GM08714 (cell line): Measurements from ENCODE around the gene GAGE12J.
"Not testable (repeated sequence)": the region's sequence is repeated elsewhere in the genome, so short reads cannot be mapped to it uniquely, and the experiment has no call there.

ENCODE experiments used
- H3K4me3 ChIP-seq: fragments of 200-500 bp; sonication (Bioruptor generic); 2 replicates; pipeline ENCODE4 v1.5.1; 2014; ENCODE audit warnings: mild to moderate bottlenecking, low read length, inconsistent platforms
- ZNF274 ChIP-seq: IDR thresholded peaks from 2 replicates; pipeline ENCODE4 v1.6.1; 2012; ENCODE audit warnings: mild to moderate bottlenecking, low read depth, low read length

Gene GAGE12J

DNA sequence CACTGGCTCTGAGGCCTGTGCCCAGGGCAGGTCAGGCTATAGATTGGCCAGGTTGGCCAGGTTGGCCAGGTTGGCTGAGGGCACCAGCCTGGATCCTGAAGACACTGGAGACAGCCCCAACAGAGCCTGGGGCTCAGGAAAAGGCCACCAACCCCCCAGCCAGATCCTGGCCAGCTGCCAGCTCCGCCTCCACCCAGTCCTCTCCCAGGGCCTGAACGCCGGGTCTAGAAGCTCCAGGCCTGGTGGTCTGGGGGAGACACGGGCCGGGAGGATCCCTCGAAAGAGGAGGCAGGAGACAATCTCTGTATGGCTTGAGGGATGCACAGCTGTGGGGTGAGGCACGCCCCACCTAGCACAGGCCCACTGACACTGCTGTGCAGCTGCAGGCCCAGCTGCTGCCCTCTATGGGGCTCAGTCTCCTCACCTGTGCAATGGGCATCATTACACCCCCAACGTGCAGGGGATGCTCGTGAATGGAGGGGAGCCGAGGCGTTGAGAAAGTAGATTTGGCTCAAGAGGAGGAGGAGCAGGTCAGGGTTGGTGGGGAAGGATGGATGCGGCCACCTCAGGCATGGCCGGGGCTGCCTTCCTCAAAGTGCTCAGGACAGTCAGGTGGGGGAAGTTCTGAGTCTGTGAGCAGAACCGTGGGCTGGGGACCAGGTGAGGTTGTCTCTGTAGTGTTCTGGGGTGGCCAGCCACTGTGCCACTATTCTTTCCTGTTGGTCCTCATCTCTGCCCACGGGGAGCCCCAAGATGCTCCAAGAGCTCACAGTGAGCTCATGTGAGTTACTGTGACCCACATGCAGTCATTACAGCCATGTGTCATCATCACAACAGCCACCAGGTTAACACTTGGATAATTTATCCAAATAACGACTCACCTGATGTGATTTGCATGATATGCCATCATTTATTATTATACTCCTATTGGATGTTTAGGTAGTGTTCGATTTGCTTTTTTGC lies 29.2 kb upstream of the GAGE12J start:
- TF ChIP-seq ZNF274 = no peak
- no peak overlapping the region for H3K4me3 ChIP-seq

DNA sequence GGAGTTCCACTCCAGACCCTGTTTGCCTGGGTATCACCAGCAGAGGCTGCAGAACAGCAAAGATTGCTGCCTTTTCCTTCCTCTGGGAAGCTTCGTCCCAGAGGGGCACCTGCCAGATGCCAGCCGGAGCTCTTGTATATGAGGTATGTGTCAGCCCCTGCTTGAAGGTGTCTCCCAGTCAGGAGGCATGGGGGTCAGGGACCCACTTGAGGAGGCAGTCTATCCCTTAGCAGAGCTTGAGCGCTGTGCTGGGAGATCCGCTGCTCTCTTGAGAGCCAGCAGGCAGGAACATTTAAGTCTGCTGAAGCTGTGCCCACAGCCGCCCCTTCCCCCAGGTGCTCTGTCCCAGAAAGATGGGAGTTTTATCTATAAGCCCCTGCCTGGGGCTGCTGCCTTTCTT lies 22.5 kb upstream of the GAGE12J start:
- not testable (repeated sequence) for H3K4me3 ChIP-seq

DNA sequence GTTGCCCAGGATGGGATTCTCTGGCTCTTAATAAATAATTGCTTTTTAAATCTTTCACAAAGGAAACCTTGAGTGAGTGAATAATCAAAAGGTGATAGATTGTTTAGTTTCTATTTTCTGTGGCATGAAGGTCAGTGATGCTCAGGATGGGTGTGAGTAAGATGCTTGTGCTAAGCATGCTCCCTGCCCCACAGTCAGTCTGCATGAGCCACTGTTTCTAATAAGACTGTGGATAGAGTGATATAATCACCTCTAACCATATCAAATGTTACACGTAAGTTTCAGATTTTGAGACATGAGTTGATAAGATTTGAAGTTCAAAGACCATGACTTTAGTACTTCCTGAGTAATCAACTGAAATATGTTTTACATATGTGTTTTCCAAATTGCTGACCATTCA lies 21.1 kb upstream of the GAGE12J start:
- TF ChIP-seq ZNF274 = no peak
- H3K4me3 ChIP-seq = no peak overlapping the region

DNA sequence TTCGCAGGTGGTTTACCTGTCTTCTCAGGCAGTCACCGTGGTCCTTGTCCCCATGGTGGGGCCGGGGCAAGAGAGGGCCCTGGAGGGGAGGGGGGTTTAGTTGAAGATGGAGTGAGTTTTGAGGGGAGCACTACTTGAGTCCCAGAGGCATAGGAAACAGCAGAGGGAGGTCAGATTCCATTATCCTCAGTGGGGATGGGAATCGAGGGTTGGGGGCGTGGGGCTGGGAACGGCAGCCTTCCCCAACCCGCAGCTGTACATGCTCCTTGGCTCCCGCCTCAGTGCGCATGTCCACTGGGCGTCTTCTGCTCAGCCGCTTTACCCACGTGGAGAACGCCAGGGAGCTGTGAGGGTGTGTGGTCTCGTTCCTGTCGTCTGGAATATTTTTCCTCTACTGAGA lies 18.5 kb upstream of the GAGE12J start, which contains the start of gene GAGE10:
Gene GAGE10 (plus strand): TSS at position 301 of the 400 bp plus-strand sequence. CDS start 1,214 bp downstream, outside the sequence.
- no peak within 1 kb of the TSS for H3K4me3 ChIP-seq
- no peak for TF ChIP-seq ZNF274

DNA sequence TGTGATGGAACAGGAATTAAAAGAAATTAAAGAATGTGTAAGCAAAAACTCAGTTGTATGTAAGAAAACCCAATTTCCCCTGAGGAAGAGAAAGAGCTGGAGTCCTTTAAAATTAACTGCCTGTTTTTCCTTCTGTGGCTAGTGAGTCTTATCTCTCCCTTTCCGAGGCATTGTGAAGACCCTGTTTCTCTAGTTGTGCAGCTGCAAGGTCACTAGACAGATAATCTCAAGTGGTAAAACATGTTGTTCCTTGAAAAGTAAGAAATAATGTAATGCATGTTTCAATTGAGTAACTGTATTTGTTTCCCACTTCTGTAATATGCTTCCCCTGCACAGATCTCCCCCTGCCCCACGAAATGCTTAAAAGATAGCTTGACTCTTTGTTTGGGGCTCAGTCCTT lies 14.1 kb upstream of the GAGE12J start:
- H3K4me3 ChIP-seq = not testable (repeated sequence)

DNA sequence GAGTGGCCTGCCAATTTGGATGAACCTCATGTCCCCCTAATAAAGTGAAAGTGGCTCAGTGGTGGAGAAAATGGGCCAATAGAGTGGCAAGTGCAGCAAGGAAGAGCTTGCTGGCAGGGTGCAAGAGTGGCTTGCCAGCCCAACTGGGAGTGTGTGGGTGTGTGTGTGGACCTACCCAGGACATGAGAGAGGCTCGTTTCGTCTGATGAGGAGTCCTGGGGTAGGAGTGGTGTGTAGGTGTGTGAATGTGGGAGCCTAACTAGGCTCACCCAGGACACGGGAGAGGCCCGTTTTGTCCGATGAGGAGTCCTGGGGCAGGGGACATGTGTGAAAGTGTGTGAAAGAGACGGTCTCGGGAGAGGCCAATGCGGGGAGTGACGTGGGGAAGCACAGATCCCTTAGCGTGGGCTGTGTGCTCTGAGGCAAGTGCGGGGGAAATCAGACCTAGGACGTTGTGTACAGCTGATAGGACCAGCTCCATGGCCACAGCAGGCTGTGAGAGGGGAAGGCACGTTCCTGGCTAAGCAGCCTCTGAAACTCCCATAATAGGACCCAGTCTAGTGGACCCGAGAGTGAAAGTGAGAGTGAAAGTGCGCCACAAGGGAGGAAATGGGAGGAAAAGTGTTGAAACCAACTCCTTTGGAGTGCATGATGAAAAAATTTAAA lies 13.1 kb upstream of the GAGE12J start:
- TF ChIP-seq ZNF274 = no peak
- no peak overlapping the region; the same call in 1 of the 2 replicates for H3K4me3 ChIP-seq

DNA sequence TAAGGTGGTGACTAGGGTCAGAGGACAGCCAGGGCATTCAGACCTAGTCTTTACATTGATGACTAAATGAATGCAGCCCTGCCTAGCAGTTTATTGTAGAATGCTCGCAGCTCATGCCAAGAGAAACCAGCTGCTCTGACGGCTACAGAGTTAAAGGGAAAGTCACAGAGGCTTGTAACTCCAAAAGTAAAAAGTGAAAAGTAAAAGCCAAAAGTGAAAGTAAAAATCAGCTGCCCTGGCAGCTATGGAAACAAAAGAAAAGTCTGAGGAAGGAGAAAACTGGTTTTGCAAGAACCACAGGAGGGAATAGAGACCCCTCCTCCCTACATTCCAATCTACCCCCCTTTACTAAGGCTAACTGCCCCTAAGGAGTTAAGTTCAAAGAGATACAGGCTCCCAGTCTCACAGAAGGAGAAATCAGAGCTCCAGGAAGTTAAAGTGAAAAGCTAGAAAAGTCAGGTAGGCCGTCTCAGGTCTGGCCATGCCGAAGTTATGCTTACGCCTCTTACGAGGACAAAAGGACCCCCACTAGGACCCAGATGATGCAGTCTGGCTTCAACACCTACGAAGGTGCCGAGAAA lies 12.3 kb upstream of the GAGE12J start:
- TF ChIP-seq ZNF274 = no peak
- H3K4me3 ChIP-seq = no peak overlapping the region; the same call in 1 of the 2 replicates

DNA sequence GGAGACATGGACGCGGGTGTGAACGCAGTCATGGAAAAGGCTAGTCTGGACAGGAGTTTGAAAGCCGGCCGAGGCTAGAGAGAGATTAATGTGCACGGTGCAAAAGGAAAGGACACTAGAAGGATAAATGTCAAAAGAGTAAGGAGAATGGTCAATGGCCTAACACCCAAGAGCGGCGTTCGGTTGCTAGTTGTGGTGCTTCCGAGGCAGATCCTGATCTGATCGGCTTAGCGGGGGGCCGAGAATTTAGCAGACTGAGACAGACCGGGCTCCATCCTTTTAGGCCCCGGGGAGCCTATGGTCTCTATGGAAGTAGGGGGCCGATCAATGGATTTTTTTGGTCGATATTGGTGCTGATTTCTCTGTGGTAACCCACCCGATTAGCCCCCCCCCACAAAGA lies 11.5 kb upstream of the GAGE12J start:
- no peak for TF ChIP-seq ZNF274
- no peak overlapping the region for H3K4me3 ChIP-seq

DNA sequence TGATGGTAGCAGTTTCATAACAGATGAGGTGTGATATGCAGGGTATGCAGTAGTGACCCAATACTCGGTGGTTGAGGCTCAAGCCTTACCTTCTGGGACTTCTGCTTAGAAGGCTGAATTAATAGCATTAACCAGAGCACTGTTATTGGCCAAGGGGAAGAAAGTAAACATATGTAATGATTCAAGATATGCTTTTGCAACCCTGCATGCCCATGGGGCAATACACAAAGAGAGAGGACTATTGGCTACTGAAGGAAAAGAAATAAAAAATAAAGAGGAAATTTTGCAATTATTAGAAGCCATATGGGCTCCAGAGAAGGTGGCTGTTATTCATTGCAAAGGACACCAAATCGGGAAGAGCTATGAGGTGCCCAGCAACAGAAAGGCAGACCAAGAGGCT lies 9.7 kb upstream of the GAGE12J start:
- no peak overlapping the region for H3K4me3 ChIP-seq
- no peak for TF ChIP-seq ZNF274

DNA sequence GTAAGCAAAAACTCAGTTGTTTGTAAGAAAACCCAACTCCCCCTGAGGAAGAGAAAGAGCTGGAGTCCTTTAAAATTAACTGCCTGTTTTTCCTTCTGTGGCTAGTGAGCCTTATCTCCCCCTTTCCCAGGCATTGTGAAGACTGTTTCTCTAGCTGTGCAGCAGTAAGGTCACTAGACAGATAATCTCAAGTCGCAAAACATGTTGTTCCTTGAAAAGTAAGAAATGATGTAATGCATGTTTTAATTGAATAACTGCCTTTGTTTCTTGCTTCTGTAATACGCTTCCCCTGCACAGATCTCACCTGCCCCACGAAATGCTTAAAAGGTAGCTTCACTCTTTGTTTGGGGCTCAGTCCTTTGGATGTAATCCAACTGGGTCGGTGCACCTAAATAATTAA lies 5.8 kb upstream of the GAGE12J start:
- TF ChIP-seq ZNF274 = no peak
- no peak overlapping the region for H3K4me3 ChIP-seq

DNA sequence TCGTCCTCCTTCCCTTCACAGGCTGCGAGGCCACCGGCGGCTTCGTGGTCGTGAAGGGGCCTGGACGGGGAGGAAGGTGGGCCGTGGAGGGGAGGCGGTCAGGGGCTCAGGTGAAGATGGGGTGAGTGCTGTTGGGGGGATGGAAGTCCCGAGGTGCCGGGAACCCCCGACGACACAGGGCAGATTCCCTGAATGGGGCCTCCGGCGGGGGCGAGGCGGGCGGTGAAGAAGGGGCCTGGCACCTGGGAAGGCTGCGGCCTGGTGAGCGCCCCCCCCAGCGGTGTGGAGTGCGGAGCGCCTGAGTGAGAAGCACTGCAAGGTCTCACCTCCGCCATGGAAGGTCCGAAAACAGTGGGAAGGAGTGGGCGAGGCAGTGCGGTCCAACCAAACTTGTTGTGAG lies 429 bp downstream of the GAGE12J start:
- not testable (repeated sequence) for H3K4me3 ChIP-seq

DNA sequence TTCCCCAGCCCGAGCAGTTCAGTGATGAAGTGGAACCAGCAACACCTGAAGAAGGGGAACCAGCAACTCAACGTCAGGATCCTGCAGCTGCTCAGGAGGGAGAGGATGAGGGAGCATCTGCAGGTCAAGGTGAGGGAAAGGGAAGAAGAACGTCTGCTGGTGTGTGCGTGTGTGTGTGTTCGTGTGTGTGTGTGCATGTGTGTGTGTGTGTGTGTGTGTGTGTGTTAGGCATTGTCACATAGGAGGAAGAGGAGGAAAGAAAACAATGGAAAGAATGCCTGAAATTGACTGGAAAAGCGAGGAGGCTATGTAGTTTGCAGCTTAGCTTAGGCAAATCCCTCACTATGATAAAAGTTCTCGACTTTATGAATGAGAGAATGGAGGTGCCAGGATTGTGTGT lies 1.9 kb downstream of the GAGE12J start:
- H3K4me3 ChIP-seq = not testable (repeated sequence)

DNA sequence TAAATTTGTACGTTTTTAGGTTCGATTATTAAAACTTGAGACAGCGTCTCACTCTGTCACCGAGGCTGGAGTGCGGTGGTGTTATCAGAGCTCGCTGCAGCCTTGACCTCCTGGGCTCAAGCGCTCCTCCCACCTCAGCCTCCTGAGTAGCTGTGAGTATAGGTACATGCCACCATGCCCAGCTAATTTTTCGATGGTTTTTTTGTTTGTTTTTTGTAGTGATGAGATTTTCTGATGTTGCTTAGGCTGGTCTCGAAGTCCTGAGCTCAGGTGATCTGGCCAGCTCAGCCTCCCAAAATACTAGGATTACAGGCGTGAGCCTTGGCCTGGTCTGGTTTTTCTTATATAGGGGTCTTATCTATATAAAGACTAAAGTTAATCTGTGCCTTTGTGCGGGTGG lies 8.6 kb downstream of the GAGE12J start:
- not testable (repeated sequence) for H3K4me3 ChIP-seq

DNA sequence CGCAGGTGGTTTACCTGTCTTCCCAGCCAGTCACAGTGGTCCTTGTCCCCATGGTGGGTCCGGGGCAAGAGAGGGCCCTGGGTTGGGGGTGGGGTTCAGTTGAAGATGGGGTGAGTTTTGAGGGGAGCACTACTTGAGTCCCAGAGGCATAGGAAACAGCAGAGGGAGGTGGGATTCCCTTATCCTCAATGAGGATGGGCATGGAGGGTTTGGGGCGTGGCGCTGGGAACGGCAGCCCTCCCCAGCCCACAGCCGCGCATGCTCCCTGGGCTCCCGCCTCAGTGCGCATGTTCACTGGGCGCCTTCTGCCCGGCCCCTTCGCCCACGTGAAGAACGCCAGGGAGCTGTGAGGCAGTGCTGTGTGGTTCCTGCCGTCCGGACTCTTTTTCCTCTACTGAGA lies 9.4 kb downstream of the GAGE12J start, which contains the start of gene GAGE13:
Gene GAGE13 (plus strand): TSS at position 301 of the 400 bp plus-strand sequence. CDS start 1,156 bp downstream, outside the sequence.
- H3K4me3 ChIP-seq = not testable (repeated sequence)

DNA sequence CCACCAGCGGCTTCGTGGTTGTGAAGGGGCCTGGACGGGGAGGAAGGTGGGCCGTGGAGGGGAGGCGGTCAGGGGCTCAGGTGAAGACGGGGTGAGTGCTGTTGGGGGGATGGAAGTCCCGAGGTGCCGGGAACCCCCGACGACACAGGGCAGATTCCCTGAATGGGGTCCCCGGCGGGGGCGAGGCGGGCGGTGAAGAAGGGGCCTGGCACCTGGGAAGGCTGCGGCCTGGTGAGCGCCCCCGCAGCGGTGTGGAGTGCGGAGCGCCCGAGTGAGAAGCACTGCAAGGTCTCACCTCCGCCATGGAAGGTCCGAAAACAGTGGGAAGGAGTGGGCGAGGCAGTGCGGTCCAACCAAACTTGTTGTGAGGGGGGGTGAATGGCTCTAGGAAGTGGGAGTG lies 10.0 kb downstream of the GAGE12J start:
- not testable (repeated sequence) for H3K4me3 ChIP-seq

DNA sequence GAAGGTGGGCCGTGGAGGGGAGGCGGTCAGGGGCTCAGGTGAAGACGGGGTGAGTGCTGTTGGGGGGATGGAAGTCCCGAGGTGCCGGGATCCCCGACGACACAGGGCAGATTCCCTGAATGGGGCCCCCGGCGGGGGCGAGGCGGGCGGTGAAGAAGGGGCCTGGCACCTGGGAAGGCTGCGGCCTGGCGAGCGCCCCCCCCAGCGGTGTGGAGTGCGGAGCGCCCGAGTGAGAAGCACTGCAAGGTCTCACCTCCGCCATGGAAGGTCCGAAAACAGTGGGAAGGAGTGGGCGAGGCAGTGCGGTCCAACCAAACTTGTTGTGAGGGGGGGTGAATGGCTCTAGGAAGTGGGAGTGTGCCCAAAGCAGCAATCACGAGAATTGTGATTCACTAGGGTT lies 19.6 kb downstream of the GAGE12J start:
- not testable (repeated sequence) for H3K4me3 ChIP-seq

DNA sequence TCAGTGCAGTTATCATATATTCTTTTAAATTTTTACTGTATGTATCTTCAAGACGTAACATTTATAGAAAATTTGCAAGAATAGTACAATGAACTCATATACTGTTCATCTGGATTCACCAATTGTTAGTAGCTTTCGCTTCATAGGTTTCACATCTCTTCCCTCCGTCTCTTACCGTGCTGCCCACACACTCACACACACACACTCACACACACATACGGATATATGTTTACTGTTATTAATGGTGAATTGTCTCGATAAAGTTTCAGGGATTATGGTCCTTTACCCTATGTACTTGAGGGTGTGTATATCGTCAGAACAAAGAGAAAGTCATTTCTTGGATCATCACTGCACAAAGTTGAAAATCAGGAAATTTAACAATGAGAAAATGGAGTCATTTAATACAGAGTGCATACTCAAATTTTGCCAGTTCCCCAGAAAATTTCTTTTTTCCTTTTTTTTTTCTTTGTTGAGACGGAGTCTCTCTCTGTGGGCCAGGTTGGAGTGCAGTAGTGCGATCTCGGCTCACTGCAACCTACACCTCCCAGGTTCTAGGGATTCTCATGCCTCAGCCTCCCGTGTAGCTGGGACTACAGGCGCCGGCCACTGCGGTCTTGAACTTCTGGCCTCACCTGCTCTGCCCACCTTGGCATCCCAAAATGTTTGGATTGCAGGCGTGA lies 22.8 kb downstream of the GAGE12J start:
- H3K4me3 ChIP-seq = not testable (repeated sequence)

DNA sequence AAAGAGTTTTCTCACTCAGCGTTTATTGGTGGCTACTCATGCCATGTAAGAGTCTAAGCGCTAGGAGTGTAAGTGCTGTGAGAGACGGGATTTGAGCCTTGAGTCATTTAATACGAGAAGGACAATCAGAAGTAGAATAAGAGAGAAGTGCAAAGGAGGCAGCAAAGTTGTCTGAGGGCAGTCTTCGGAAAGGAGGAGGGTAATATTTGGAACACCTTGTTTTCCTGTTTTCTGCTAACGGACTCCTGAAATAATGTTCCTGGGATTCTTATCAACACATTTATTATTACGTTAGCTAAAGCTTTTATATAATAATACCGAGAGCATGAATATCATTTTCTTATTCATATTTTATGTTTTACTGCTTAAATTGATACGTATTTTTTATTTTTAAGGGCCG lies 23.6 kb downstream of the GAGE12J start:
- H3K4me3 ChIP-seq = not testable (repeated sequence)

DNA sequence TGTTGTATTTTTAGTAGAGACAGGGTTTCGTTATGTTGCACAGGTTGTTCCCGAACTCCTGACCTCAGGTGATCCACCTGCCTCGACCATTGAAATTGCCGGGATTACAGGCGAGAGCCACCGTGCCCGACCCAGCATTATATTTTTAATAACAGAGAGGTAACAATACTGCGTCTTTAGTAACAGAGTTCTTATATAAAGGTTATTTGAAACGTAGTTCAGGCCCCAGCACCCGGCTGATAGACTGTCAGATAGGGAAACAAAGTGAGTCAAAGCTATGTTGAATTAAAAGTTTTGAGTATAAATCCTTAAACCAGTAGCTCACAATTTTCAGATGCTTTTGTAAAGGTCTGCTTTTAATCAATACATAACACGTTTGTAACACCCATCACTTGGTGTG lies 24.3 kb downstream of the GAGE12J start:
- H3K4me3 ChIP-seq = not testable (repeated sequence)
